ENCODE measurements around the gene DGKQ.

DNA sequence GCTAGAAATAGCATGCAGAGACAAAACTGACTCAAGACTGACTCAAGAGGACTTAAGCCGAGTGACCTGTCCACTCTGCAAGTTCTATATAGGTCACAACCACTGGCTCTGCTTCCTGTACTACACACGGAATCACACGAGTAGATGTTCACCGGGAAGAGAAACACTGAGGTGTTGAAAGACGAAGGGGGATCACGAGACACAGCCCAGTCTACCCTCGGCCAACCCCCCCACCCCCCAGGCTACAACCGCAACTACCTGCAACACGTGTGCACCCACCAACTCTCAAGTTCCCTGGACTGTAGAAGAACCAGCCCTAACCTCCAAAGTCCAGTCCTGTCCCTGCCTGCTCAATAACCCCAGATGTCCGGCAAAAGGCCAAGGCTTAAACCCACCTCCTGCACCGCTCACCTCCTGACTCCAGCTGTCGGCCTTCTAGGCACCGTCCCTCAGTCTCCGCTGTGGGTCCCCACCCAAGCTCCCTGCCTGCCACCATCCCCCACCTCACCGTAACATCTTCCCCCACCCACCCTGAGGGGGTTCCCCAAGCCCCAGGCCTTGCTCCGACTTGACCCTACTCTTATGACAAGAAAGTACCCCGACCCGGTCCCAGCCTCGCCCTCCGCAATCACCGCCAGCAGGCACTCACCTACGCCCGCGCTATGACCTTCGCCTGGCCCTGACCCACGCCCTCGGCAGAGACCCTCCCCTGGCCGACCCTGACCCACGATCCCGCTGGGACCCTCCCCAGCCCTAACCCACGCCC is 42.0 kb downstream of the DGKQ start:
- no peak for TF ChIP-seq POLR2AphosphoS5 (IDR thresholded peaks at IDR 0.05; ENCODE audit: low read depth)
- TF ChIP-seq, protein P1, sequence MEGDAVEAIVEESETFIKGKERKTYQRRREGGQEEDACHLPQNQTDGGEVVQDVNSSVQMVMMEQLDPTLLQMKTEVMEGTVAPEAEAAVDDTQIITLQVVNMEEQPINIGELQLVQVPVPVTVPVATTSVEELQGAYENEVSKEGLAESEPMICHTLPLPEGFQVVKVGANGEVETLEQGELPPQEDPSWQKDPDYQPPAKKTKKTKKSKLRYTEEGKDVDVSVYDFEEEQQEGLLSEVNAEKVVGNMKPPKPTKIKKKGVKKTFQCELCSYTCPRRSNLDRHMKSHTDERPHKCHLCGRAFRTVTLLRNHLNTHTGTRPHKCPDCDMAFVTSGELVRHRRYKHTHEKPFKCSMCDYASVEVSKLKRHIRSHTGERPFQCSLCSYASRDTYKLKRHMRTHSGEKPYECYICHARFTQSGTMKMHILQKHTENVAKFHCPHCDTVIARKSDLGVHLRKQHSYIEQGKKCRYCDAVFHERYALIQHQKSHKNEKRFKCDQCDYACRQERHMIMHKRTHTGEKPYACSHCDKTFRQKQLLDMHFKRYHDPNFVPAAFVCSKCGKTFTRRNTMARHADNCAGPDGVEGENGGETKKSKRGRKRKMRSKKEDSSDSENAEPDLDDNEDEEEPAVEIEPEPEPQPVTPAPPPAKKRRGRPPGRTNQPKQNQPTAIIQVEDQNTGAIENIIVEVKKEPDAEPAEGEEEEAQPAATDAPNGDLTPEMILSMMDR (IDR thresholded peaks at IDR 0.05; ENCODE audit: insufficient read depth, low read length), result no peak
- TF ChIP-seq, protein P2, sequence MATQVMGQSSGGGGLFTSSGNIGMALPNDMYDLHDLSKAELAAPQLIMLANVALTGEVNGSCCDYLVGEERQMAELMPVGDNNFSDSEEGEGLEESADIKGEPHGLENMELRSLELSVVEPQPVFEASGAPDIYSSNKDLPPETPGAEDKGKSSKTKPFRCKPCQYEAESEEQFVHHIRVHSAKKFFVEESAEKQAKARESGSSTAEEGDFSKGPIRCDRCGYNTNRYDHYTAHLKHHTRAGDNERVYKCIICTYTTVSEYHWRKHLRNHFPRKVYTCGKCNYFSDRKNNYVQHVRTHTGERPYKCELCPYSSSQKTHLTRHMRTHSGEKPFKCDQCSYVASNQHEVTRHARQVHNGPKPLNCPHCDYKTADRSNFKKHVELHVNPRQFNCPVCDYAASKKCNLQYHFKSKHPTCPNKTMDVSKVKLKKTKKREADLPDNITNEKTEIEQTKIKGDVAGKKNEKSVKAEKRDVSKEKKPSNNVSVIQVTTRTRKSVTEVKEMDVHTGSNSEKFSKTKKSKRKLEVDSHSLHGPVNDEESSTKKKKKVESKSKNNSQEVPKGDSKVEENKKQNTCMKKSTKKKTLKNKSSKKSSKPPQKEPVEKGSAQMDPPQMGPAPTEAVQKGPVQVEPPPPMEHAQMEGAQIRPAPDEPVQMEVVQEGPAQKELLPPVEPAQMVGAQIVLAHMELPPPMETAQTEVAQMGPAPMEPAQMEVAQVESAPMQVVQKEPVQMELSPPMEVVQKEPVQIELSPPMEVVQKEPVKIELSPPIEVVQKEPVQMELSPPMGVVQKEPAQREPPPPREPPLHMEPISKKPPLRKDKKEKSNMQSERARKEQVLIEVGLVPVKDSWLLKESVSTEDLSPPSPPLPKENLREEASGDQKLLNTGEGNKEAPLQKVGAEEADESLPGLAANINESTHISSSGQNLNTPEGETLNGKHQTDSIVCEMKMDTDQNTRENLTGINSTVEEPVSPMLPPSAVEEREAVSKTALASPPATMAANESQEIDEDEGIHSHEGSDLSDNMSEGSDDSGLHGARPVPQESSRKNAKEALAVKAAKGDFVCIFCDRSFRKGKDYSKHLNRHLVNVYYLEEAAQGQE (IDR thresholded peaks at IDR 0.05; ENCODE audit: insufficient replicate concordance, low read depth), result no peak

All from HL-60 (cell line).